ENCODE data around the gene PARVA. TPM values are rescaled to one million over a fixed set of nuclear protein-coding genes. Genes with fewer than 3 reads are reported as not detected.

The PARVA gene
- total RNA-seq, 1 experiment from 2014 or later: 22.9 TPM

- no TSS peak for BruUV-seq (replicated peaks)
- CTCF ChIA-PET: interaction anchor here (0.7 to 2.2 kb wide), 14 partner anchors 32 to 1043 kb away, joined by 3 to 13 read pairs (median 5); partner anchors contain the start of genes PARVA and TEAD1
- H3K27ac Mint-ChIP-seq (ENCODE audit: unreplicated experiment): no peak overlapping the region
- no peak for TF ChIP-seq CTCF (IDR thresholded peaks at IDR 0.05; ENCODE audit: unreplicated experiment)
- intact Hi-C loops (cut with micrococcal nuclease; ENCODE audit: unreplicated experiment): loop anchor here (1.0 to 10.0 kb wide), 6 partner anchors 30 to 614 kb away; no protein-coding TSS in a partner anchor
- peak; percentile 13 for DNase-seq
- no peaks in the 10 kb centered on the region for H3K27me3 Mint-ChIP-seq (ENCODE audit: unreplicated experiment)
- no peak overlapping the region for H3K4me3 Mint-ChIP-seq (ENCODE audit: low read depth, unreplicated experiment)
- no peaks in the 10 kb centered on the region for H3K36me3 Mint-ChIP-seq (ENCODE audit: insufficient read depth, unreplicated experiment)
- peaks cover 18% of the 10 kb centered on the region for H3K4me1 Mint-ChIP-seq (ENCODE audit: low read depth, unreplicated experiment)
- no peaks in the 10 kb centered on the region for H3K9me3 Mint-ChIP-seq (ENCODE audit: low read depth, unreplicated experiment)
Observed at GRCh38 chr11:12330485-12331231, 46.7 kb upstream of the PARVA start.

- Mint-ChIP-seq H3K27me3 (ENCODE audit: unreplicated experiment) (no peaks in the 10 kb centered on the region), H3K27ac (ENCODE audit: unreplicated experiment) (no peak overlapping the region), H3K4me1 (ENCODE audit: low read depth, unreplicated experiment) (peaks cover 18% of the 10 kb centered on the region), H3K9me3 (ENCODE audit: low read depth, unreplicated experiment) (no peaks in the 10 kb centered on the region), H3K4me3 (ENCODE audit: low read depth, unreplicated experiment) (no peak overlapping the region), H3K36me3 (ENCODE audit: insufficient read depth, unreplicated experiment) (no peaks in the 10 kb centered on the region)
- no TSS peak for BruUV-seq (replicated peaks)
- CTCF ChIA-PET: interaction anchor here (0.7 to 2.2 kb wide), 14 partner anchors 31 to 1043 kb away, joined by 3 to 13 read pairs (median 5); partner anchors contain the start of genes PARVA and TEAD1
- DNase-seq: peak; percentile 78
- intact Hi-C loops (cut with micrococcal nuclease; ENCODE audit: unreplicated experiment): loop anchor here (1.0 to 10.0 kb wide), 6 partner anchors 29 to 613 kb away; no protein-coding TSS in a partner anchor
- TF ChIP-seq CTCF (IDR thresholded peaks at IDR 0.05; ENCODE audit: unreplicated experiment): peak; percentile 76
Observed at GRCh38 chr11:12331239-12331874, 46.0 kb upstream of the PARVA start.

GRCh38 chr11:12343526-12343925, 33.8 kb upstream of the PARVA start:
- no peak overlapping the region for H3K27ac Mint-ChIP-seq (ENCODE audit: unreplicated experiment)
- CTCF ChIA-PET: no interaction called here
- intact Hi-C loops (cut with micrococcal nuclease; ENCODE audit: unreplicated experiment): no loop called here
- no TSS peak for BruUV-seq (replicated peaks)
- no peak for DNase-seq
- H3K27me3 Mint-ChIP-seq (ENCODE audit: unreplicated experiment): no peaks in the 10 kb centered on the region
- TF ChIP-seq CTCF (IDR thresholded peaks at IDR 0.05; ENCODE audit: unreplicated experiment): no peak
- no peak overlapping the region for H3K4me3 Mint-ChIP-seq (ENCODE audit: low read depth, unreplicated experiment)
- H3K4me1 Mint-ChIP-seq (ENCODE audit: low read depth, unreplicated experiment): no peaks in the 10 kb centered on the region
- H3K9me3 Mint-ChIP-seq (ENCODE audit: low read depth, unreplicated experiment): peaks cover 4% of the 10 kb centered on the region
- H3K36me3 Mint-ChIP-seq (ENCODE audit: insufficient read depth, unreplicated experiment): no peaks in the 10 kb centered on the region

GRCh38 chr11:12353534-12353933, 23.8 kb upstream of the PARVA start:
- intact Hi-C loops (cut with micrococcal nuclease; ENCODE audit: unreplicated experiment): no loop called here
- TF ChIP-seq CTCF (IDR thresholded peaks at IDR 0.05; ENCODE audit: unreplicated experiment): no peak
- no peak overlapping the region for H3K27ac Mint-ChIP-seq (ENCODE audit: unreplicated experiment)
- peaks cover 16% of the 10 kb centered on the region for H3K4me1 Mint-ChIP-seq (ENCODE audit: low read depth, unreplicated experiment)
- CTCF ChIA-PET: interaction anchor here (0.6 kb wide), 1 partner anchor 267 kb away, joined by 3 read pairs; no protein-coding TSS in a partner anchor
- H3K4me3 Mint-ChIP-seq (ENCODE audit: low read depth, unreplicated experiment): no peak overlapping the region
- no peak for DNase-seq
- no peaks in the 10 kb centered on the region for H3K9me3 Mint-ChIP-seq (ENCODE audit: low read depth, unreplicated experiment)
- no TSS peak for BruUV-seq (replicated peaks)
- no peaks in the 10 kb centered on the region for H3K36me3 Mint-ChIP-seq (ENCODE audit: insufficient read depth, unreplicated experiment)
- H3K27me3 Mint-ChIP-seq (ENCODE audit: unreplicated experiment): no peaks in the 10 kb centered on the region

All from Calu3 (cell line).